Vagina (tissue), 2 donors: Measurements from ENCODE around the gene NCOA3.

Source experiments
- POLR2AphosphoS5 ChIP-seq, 2 donors: sonication (generic); formaldehyde crosslinking; IDR thresholded peaks; one replicate each; pipeline ENCODE4 v1.9.0; 2017; ENCODE audit warnings: antibody characterized with exemption in 2 of 2, mild to moderate bottlenecking in 2 of 2, low read depth in 1 of 2; ENCODE audit not compliant: insufficient read depth in 1 of 2
- TF ChIP-seq, protein P1 (sequence below), 3 experiments: fragments of 450-650 bp in 2 of 3; fragments of 200-600 bp in 1 of 3; sonication (generic) in 1 of 3; IDR thresholded peaks; one replicate each; pipeline ENCODE4 v1.5.1; 2017 to 2019; ENCODE audit warnings: antibody characterized with exemption in 3 of 3, mild to moderate bottlenecking in 2 of 3, moderate library complexity in 2 of 3

DNA sequence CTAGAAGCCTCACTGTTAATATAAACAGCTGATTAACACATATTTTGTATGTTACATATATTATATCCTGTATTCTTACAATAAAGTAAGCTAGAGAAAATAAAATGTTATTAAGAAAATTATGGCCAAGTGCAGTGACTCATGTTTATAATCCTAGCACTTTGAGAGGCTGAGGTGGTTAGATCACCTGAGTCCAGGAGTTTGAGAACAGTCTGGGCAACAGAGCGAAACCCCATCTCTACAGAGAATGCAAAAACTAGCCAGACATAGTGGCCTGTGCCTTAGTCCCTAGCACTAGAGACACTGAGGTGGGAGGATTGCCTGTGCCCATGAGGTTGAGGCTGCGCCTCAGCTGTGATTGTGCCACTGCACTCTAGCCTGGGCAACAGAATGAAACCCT, 81.9 kb downstream of the NCOA3 start:
- TF ChIP-seq, protein P1, sequence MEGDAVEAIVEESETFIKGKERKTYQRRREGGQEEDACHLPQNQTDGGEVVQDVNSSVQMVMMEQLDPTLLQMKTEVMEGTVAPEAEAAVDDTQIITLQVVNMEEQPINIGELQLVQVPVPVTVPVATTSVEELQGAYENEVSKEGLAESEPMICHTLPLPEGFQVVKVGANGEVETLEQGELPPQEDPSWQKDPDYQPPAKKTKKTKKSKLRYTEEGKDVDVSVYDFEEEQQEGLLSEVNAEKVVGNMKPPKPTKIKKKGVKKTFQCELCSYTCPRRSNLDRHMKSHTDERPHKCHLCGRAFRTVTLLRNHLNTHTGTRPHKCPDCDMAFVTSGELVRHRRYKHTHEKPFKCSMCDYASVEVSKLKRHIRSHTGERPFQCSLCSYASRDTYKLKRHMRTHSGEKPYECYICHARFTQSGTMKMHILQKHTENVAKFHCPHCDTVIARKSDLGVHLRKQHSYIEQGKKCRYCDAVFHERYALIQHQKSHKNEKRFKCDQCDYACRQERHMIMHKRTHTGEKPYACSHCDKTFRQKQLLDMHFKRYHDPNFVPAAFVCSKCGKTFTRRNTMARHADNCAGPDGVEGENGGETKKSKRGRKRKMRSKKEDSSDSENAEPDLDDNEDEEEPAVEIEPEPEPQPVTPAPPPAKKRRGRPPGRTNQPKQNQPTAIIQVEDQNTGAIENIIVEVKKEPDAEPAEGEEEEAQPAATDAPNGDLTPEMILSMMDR (IDR thresholded peaks at IDR 0.05): no peak
- TF ChIP-seq POLR2AphosphoS5 (IDR thresholded peaks at IDR 0.05; ENCODE audit: insufficient read depth in 1 of 2, low read depth in 1 of 2): no peak
